K562 (cell line): ENCODE data around the gene RASGRP4. TPM values are rescaled to one million over a fixed set of nuclear protein-coding genes. Genes with fewer than 3 reads are reported as not detected.

ENCODE experiments used
- ATF1 ChIP-seq, 2 experiments: fragments of 450-650 bp in 1 of 2; IDR thresholded peaks; 2 replicates each; pipeline ENCODE4 v1.6.1; 2016; ENCODE audit warnings: missing compliant biosample characterization in 1 of 2, missing genetic modification characterization in 1 of 2
- FOS ChIP-seq: IDR thresholded peaks from 3 replicates; pipeline ENCODE4 v1.6.1; 2011; ENCODE audit not compliant: insufficient read length; ENCODE audit errors: extremely low read depth
- HMG20A ChIP-seq: fragments of 450-650 bp; formaldehyde crosslinking; conservative IDR thresholded peaks from 2 replicates; pipeline ENCODE4 v1.4.0; 2020; ENCODE audit warnings: mild to moderate bottlenecking, mixed read lengths
- JUND ChIP-seq, 2 experiments: IDR thresholded peaks; 2 replicates in 1 of 2; 3 replicates in 1 of 2; pipeline ENCODE4 v1.6.1; 2011; ENCODE audit warnings: borderline replicate concordance in 2 of 2, low read depth in 2 of 2, low read length in 2 of 2, improper control_type of control experiment in 1 of 2, missing biosample characterization in 1 of 2, missing genetic modification characterization in 1 of 2, missing genetic modification reagents in 1 of 2
- KAT2B ChIP-seq: IDR thresholded peaks from one replicate; pipeline ENCODE4 v1.6.1; 2012; ENCODE audit warnings: low read depth, mild to moderate bottlenecking, control low read depth, inconsistent platforms, low read length, moderate library complexity
- KLF16 ChIP-seq: IDR thresholded peaks from 2 replicates; pipeline ENCODE4 v1.6.1; 2016; ENCODE audit warnings: antibody characterized with exemption
- NR4A1 ChIP-seq, 2 experiments: fragments of 250-450 bp in 1 of 2; fragments of 450-650 bp in 1 of 2; sonication (Bioruptor Pico) in 1 of 2; IDR thresholded peaks; 2 replicates each; pipeline versions ENCODE4 v1.4.0 to v1.6.1; 2016 to 2020; ENCODE audit warnings: mild to moderate bottlenecking in 2 of 2, missing compliant biosample characterization in 1 of 2, missing genetic modification characterization in 1 of 2, moderate library complexity in 1 of 2
- NUFIP1 ChIP-seq: fragments of 450-650 bp; IDR thresholded peaks from 2 replicates; pipeline ENCODE4 v1.6.1; 2018; ENCODE audit not compliant: partially characterized antibody
- RCOR1 ChIP-seq, 2 experiments: IDR thresholded peaks; 2 replicates each; pipeline ENCODE4 v1.6.1; 2012; ENCODE audit warnings: low read depth in 2 of 2, low read length in 2 of 2, borderline replicate concordance in 1 of 2, improper control_type of control experiment in 1 of 2
- SNIP1 ChIP-seq: fragments of 450-650 bp; IDR thresholded peaks from 2 replicates; pipeline ENCODE4 v1.7.1; 2017; ENCODE audit warnings: low read depth, mild to moderate bottlenecking
- STAG1 ChIP-seq: sonication (generic); formaldehyde crosslinking; IDR thresholded peaks from 2 replicates; pipeline ENCODE4 v1.5.0; 2020; ENCODE audit warnings: missing genetic modification reagents, borderline replicate concordance
- polyA plus RNA-seq, 8 experiments: library from polyadenylated mRNA; depleted of rRNA in 4 of 8; stranded (reverse) in 5 of 8; unstranded in 3 of 8; fragments of >200 nt; fragmentation: Nextera tagmentation in 2 of 8; fragmentation: Illumina TruSeq in 1 of 8; extraction: Ambion mirVana in 2 of 8; extraction: Trizol in 1 of 8; gene quantifications; 2 replicates each; pipeline versions ENCODE4 v1.2.1 to v1.2.3, GENCODE V29; 2011 to 2014; ENCODE audit warnings: inconsistent platforms in 1 of 8, missing spikeins in 1 of 8
- total RNA-seq, 7 experiments: library from RNA; depleted of rRNA in 6 of 7; stranded (reverse); fragments of >200 nt in 6 of 7; fragmentation: Illumina TruSeq in 2 of 7; extraction: Trizol in 2 of 7; gene quantifications; 2 replicates each; pipeline versions ENCODE4 v1.2.1 to v1.2.3, GENCODE V29; 2011 to 2021; ENCODE audit warnings: low replicate concordance in 1 of 7
- TF ChIP-seq, protein P1 (sequence below): sonication (generic); formaldehyde crosslinking; IDR thresholded peaks from 2 replicates; pipeline ENCODE4 v1.9.0; 2022; ENCODE audit warnings: mild to moderate bottlenecking, missing genetic modification reagents
- TF ChIP-seq, protein P2 (sequence below), 2 experiments: fragments of 450-650 bp; conservative IDR thresholded peaks; 2 replicates each; pipeline ENCODE4 v1.6.1; 2017; ENCODE audit warnings: mild to moderate bottlenecking in 2 of 2, moderate library complexity in 2 of 2
- TF ChIP-seq, protein P3 (sequence below): sonication (generic); formaldehyde crosslinking; IDR thresholded peaks from 2 replicates; pipeline ENCODE4 v1.8.1; 2023; ENCODE audit warnings: mild to moderate bottlenecking, missing genetic modification reagents, moderate library complexity

The RASGRP4 gene
- total and polyA plus RNA-seq, 9 of the 15 experiments (the other 6 are each of a cell fraction or from before 2014, with no cell fraction given) = 0.39 to 4.6 (median 3.8) TPM

DNA sequence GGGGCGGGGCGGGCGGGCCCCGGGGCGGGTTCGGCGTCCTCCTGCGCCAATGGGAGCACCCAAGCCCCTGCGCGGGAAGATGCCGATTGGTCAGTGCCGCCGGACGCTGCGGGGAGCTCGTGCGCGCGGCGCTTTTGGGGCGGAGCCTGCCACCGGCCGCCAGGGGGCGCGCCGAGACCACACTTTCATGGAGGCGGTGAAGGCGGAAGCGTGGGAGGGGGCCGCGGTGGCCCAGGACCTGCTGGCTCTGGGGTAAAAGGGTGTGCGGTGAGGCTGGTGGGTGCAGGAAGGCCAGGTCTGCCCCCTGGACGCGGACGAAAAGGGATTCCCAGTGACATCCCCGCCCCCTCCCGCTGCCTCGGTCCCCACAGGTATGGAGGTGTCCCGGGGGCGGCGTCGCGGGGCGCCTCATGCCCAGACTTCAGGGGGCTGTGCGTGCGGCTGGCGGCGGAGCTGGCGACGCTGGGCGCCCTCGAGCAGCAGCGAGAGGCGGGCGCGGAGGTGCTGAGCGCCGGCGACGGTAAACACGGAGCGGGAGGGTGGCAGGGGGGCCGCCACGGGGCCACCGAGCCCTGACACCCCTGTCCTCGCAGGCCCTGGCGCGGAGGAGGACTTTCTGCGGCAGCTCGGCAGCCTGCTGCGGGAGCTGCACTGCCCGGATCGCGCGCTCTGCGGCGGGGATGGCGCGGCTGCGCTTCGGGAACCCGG, 22.9 kb downstream of the RASGRP4 start, which contains the start of gene FAM98C (continued):
- TF ChIP-seq, protein P1, sequence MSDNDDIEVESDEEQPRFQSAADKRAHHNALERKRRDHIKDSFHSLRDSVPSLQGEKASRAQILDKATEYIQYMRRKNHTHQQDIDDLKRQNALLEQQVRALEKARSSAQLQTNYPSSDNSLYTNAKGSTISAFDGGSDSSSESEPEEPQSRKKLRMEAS (CRISPR knock-in tag) = peak; percentile 78
- peak; percentile 86 for TF ChIP-seq FOS
- peak; percentile 78 for TF ChIP-seq STAG1 (CRISPR knock-in tag)
- no peak for TF ChIP-seq SNIP1
- TF ChIP-seq KLF16 = peak; percentile 57
- peak in 1 of 2 experiments; percentile 27; a peak in 1 of 4 replicates for TF ChIP-seq RCOR1 (IDR thresholded peaks at IDR 0.05; ENCODE audit: borderline replicate concordance in 1 of 2, low read depth in 2 of 2, low read length in 2 of 2)
- TF ChIP-seq ATF1 (CRISPR knock-in tag; IDR thresholded peaks at IDR 0.05) = 0 out of 2 replicates have a peak, but pooled peaks have one; percentile 26
- TF ChIP-seq ATF1 (tag; IDR thresholded peaks at IDR 0.05) = peak; percentile 85
- TF ChIP-seq NR4A1 (CRISPR knock-in tag; IDR thresholded peaks at IDR 0.05) = no peak
- 0 out of 2 replicates have a peak, but pooled peaks have one; percentile 55 for TF ChIP-seq NR4A1 (tag; IDR thresholded peaks at IDR 0.05)
- TF ChIP-seq, protein P2, sequence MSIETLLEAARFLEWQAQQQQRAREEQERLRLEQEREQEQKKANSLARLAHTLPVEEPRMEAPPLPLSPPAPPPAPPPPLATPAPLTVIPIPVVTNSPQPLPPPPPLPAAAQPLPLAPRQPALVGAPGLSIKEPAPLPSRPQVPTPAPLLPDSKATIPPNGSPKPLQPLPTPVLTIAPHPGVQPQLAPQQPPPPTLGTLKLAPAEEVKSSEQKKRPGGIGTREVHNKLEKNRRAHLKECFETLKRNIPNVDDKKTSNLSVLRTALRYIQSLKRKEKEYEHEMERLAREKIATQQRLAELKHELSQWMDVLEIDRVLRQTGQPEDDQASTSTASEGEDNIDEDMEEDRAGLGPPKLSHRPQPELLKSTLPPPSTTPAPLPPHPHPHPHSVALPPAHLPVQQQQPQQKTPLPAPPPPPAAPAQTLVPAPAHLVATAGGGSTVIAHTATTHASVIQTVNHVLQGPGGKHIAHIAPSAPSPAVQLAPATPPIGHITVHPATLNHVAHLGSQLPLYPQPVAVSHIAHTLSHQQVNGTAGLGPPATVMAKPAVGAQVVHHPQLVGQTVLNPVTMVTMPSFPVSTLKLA (conservative IDR thresholded peaks at IDR 0.05) = peak; percentile 80 to 90
- TF ChIP-seq, protein P3, sequence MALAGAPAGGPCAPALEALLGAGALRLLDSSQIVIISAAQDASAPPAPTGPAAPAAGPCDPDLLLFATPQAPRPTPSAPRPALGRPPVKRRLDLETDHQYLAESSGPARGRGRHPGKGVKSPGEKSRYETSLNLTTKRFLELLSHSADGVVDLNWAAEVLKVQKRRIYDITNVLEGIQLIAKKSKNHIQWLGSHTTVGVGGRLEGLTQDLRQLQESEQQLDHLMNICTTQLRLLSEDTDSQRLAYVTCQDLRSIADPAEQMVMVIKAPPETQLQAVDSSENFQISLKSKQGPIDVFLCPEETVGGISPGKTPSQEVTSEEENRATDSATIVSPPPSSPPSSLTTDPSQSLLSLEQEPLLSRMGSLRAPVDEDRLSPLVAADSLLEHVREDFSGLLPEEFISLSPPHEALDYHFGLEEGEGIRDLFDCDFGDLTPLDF (CRISPR knock-in tag) = peak; percentile 92
- 0 out of 2 replicates have a peak, but pooled peaks have one; percentile 23 for TF ChIP-seq JUND (IDR thresholded peaks at IDR 0.05; ENCODE audit: borderline replicate concordance, low read depth, low read length)
- TF ChIP-seq JUND (tag; IDR thresholded peaks at IDR 0.05; ENCODE audit: borderline replicate concordance, low read depth, low read length) = no peak; the same call in 2 of the 3 replicates
- no peak for TF ChIP-seq NUFIP1
- no peak for TF ChIP-seq HMG20A (CRISPR knock-in tag)
- TF ChIP-seq KAT2B = no peak
